ENCODE data around the gene DAPK2. TPM values are rescaled to one million over a fixed set of nuclear protein-coding genes. Genes with fewer than 3 reads are reported as not detected.

DAPK2 gene
- total and polyA plus RNA-seq, 2 donors (not counting 1 experiment from before 2014, with no cell fraction given), result 8.3 to 31.9 TPM

DNA sequence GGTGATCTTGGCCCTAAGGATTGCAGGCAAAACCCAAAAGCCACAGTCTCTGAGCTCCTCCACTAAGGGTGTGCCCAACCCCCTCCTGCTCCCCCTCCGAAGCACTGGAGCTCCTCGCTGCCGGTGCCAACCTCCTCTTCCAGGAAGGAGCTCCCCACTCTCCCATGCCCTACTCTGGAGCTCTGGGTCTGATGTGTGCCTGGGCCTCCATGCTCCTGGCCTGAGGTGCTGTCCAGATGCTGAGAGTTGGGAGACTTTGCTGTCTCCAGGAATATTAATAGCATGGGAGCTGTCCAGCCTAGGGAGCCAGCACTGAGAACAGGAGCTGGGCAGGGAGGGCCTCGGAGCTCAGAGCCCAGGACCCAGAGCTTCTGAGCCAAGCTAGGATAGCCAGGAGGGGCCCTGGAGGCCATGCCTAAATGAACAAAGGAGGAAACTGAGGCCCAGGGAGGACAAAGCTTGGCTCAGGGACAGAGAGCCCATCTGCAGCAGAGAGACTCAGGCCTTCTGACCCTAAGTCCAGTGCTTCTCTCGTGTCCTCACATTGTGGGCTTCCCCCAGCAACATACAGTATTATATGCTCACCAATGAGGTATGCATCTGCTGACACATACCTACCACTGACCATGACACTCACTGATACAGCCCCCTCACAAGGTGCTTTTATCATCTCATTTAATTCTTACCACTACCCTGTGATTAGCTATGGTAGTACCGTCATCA, 175.6 kb downstream of the DAPK2 start:
- Mint-ChIP-seq H3K27ac (peak overlapping the region; percentile 50), H3K4me3 (no peak overlapping the region), H3K27me3 (no peaks in the 10 kb centered on the region), H3K9me3 (ENCODE audit: insufficient read depth) (no peaks in the 10 kb centered on the region), H3K4me1 (peaks cover 13% of the 10 kb centered on the region)
- CTCF ChIA-PET, result interaction anchor here (0.6 to 2.7 kb wide), 8 partner anchors 10 to 542 kb away, joined by 3 to 10 read pairs (median 6); no protein-coding TSS in a partner anchor
- peaks cover 0 to 4% (median 4%) of the 10 kb centered on the region in 3 donors for H3K9me3 ChIP-seq (ENCODE audit: control extremely low read depth in 1 of 3, control insufficient read depth in 2 of 3, insufficient read depth in 1 of 3, low read length in 2 of 3)
- ATAC-seq (ENCODE audit: low read depth), result no peak
- intact Hi-C loops (cut with micrococcal nuclease), result no loop called here
- DNase-seq, result no peak
- no peaks in the 10 kb centered on the region for H3K27me3 ChIP-seq (replicated peaks in 1 of 4; ENCODE audit: control extremely low read depth in 1 of 4, control insufficient read depth in 3 of 4, insufficient read depth in 4 of 4, low read length in 3 of 4)
- H3K79me2 ChIP-seq (ENCODE audit: control insufficient read depth, insufficient read depth, low read length), result no peaks in the 10 kb centered on the region
- peaks cover 9 to 12% of the 10 kb centered on the region in 2 donors for H3K4me1 ChIP-seq (ENCODE audit: control insufficient read depth in 2 of 2, insufficient read depth in 2 of 2, low read length in 2 of 2)
- H3K4me3 ChIP-seq (ENCODE audit: control extremely low read depth in 1 of 5, extremely low read depth in 1 of 5, insufficient read depth in 1 of 5, low read depth in 2 of 5, low read length in 4 of 5), result no peak overlapping the region
- no peak overlapping the region for H3K9ac ChIP-seq (ENCODE audit: low read length)
- no peak overlapping the region for H2AFZ ChIP-seq (ENCODE audit: insufficient read depth, low read depth, low read length, poor library complexity, severe bottlenecking)
- WGBS (ENCODE audit: insufficient coverage), result 92% methylated on average over 5 of the region's 6 CpGs
- no peak overlapping the region for H3K4me2 ChIP-seq (replicated peaks; ENCODE audit: low read depth, low read length, poor library complexity, severe bottlenecking)
- H3K27ac ChIP-seq (ENCODE audit: low read length in 2 of 2), result no peak overlapping the region
- no peaks in the 10 kb centered on the region for H4K20me1 ChIP-seq (ENCODE audit: control insufficient read depth, insufficient read depth, low read length, poor library complexity, severe bottlenecking)
- no peaks in the 10 kb centered on the region for H3K36me3 ChIP-seq (replicated peaks in 1 of 2; ENCODE audit: control extremely low read depth in 1 of 2, control insufficient read depth in 1 of 2, extremely low read depth in 1 of 2, insufficient read depth in 2 of 2, low read length in 1 of 2)
- POLR2A ChIA-PET, result interaction anchor here (0.6 to 1.2 kb wide), 4 partner anchors 11 to 141 kb away, joined by 3 to 6 read pairs (median 4); no protein-coding TSS in a partner anchor
- no peak for TF ChIP-seq EZH2 (IDR thresholded peaks at IDR 0.05; ENCODE audit: borderline replicate concordance, insufficient read depth, low read depth, low read length, poor library complexity, severe bottlenecking)
- TF ChIP-seq, protein P1, sequence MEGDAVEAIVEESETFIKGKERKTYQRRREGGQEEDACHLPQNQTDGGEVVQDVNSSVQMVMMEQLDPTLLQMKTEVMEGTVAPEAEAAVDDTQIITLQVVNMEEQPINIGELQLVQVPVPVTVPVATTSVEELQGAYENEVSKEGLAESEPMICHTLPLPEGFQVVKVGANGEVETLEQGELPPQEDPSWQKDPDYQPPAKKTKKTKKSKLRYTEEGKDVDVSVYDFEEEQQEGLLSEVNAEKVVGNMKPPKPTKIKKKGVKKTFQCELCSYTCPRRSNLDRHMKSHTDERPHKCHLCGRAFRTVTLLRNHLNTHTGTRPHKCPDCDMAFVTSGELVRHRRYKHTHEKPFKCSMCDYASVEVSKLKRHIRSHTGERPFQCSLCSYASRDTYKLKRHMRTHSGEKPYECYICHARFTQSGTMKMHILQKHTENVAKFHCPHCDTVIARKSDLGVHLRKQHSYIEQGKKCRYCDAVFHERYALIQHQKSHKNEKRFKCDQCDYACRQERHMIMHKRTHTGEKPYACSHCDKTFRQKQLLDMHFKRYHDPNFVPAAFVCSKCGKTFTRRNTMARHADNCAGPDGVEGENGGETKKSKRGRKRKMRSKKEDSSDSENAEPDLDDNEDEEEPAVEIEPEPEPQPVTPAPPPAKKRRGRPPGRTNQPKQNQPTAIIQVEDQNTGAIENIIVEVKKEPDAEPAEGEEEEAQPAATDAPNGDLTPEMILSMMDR (IDR thresholded peaks at IDR 0.05), result no peak

DNA sequence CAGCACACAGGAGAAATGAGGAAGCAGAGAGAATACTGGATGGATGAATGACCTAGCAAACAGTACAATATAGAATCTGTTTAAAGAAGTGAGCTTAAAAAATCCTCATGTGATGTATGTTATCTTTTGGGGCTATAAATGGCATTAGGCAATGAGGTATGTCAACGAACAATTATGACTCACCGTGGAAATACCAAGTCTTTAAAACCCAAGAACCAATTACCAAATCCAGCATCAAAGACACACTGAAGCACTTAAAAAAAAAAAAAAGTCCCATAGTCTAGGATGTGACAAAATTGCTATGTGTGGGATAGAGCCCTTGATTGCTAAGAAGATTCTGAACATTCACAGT, 176.3 kb downstream of the DAPK2 start:
- H3K36me3 ChIP-seq (replicated peaks in 1 of 2; ENCODE audit: control extremely low read depth in 1 of 2, control insufficient read depth in 1 of 2, extremely low read depth in 1 of 2, insufficient read depth in 2 of 2, low read length in 1 of 2), result no peaks in the 10 kb centered on the region
- no peaks in the 10 kb centered on the region for H3K27me3 ChIP-seq (replicated peaks in 1 of 4; ENCODE audit: control extremely low read depth in 1 of 4, control insufficient read depth in 3 of 4, insufficient read depth in 4 of 4, low read length in 3 of 4)
- H3K27ac ChIP-seq (ENCODE audit: low read length in 2 of 2), result no peak overlapping the region
- H3K79me2 ChIP-seq (ENCODE audit: control insufficient read depth, insufficient read depth, low read length), result no peaks in the 10 kb centered on the region
- Mint-ChIP-seq H3K4me3 (peak overlapping the region; percentile 46), H3K27ac (peak overlapping the region; percentile 70), H3K9me3 (ENCODE audit: insufficient read depth) (no peaks in the 10 kb centered on the region), H3K27me3 (no peaks in the 10 kb centered on the region), H3K4me1 (peaks cover 13% of the 10 kb centered on the region)
- ChIA-PET POLR2A (interaction anchor here (0.6 to 1.1 kb wide), 4 partner anchors 11 to 140 kb away, joined by 4 to 7 read pairs (median 5); no protein-coding TSS in a partner anchor), CTCF (interaction anchor here (0.6 to 2.7 kb wide), 8 partner anchors 10 to 543 kb away, joined by 3 to 10 read pairs (median 6); no protein-coding TSS in a partner anchor)
- intact Hi-C loops (cut with micrococcal nuclease), result no loop called here
- ATAC-seq (ENCODE audit: low read depth) (peak; percentile 72), DNase-seq (peak; percentile 37)
- H3K4me2 ChIP-seq (replicated peaks; ENCODE audit: low read depth, low read length, poor library complexity, severe bottlenecking), result no peak overlapping the region
- TF ChIP-seq, protein P1 (IDR thresholded peaks at IDR 0.05), result no peak
- peaks cover 0 to 4% (median 4%) of the 10 kb centered on the region in 3 donors for H3K9me3 ChIP-seq (ENCODE audit: control extremely low read depth in 1 of 3, control insufficient read depth in 2 of 3, insufficient read depth in 1 of 3, low read length in 2 of 3)
- no peaks in the 10 kb centered on the region for H4K20me1 ChIP-seq (ENCODE audit: control insufficient read depth, insufficient read depth, low read length, poor library complexity, severe bottlenecking)
- WGBS (ENCODE audit: insufficient coverage), result no CpG with 5 or more reads among the region's 2 CpGs
- H3K4me1 ChIP-seq (ENCODE audit: control insufficient read depth in 2 of 2, insufficient read depth in 2 of 2, low read length in 2 of 2), result peaks cover 9 to 12% of the 10 kb centered on the region in 2 donors
- H3K4me3 ChIP-seq (ENCODE audit: control extremely low read depth in 1 of 5, extremely low read depth in 1 of 5, insufficient read depth in 1 of 5, low read depth in 2 of 5, low read length in 4 of 5), result no peak overlapping the region
- H3K9ac ChIP-seq (ENCODE audit: low read length), result no peak overlapping the region
- H2AFZ ChIP-seq (ENCODE audit: insufficient read depth, low read depth, low read length, poor library complexity, severe bottlenecking), result no peak overlapping the region

Data from B cell (primary cell).